SK-N-SH (cell line): ENCODE results near the gene TP63. TPM values are rescaled to one million over a fixed set of nuclear protein-coding genes. Genes with fewer than 3 reads are reported as not detected.

Experiments
- CTCF ChIA-PET: fragments of 300-600, 350-600 bp; formaldehyde crosslinking; extraction: SDS; loops from one replicate; lab custom pipeline; 2021; lab: Yijun Ruan, JAX
- POLR2A ChIA-PET: fragments of 350-600 bp; sonication (Branson Sonifier 250); formaldehyde crosslinking; extraction: SDS; loops from one replicate; lab custom pipeline; 2020; ENCODE audit warnings: antibody characterized with exemption, inconsistent platforms; lab: Yijun Ruan, JAX
- DNase-seq: peaks from one replicate; pipeline ENCODE4 v3.0.0; 2012
- H2AFZ ChIP-seq: fragments of 200-600 bp; sonication (generic); 2 replicates; pipeline ENCODE4 v1.8.1; 2016; ENCODE audit warnings: antibody characterized with exemption, mild to moderate bottlenecking, low read depth
- H3F3A ChIP-seq: fragments of 200-600 bp; sonication (generic); replicated peaks from 2 replicates; pipeline ENCODE3; 2016; ENCODE audit warnings: antibody characterized with exemption, mild to moderate bottlenecking; ENCODE audit not compliant: insufficient read depth
- H3K27ac ChIP-seq, 2 experiments: fragments of 200-500 bp in 1 of 2; fragments of 200-600 bp in 1 of 2; sonication (Bioruptor generic) in 1 of 2; sonication (generic), shearing (Covaris generic) in 1 of 2; 2 replicates each; pipeline versions ENCODE4 v1.5.1 to v1.6.1; 2014 to 2016; ENCODE audit warnings: low read depth in 2 of 2, inconsistent platforms in 1 of 2, low read length in 1 of 2, mild to moderate bottlenecking in 1 of 2, mixed read lengths in 1 of 2
- H3K27me3 ChIP-seq: fragments of 200-600 bp; sonication (generic), shearing (Covaris generic); 2 replicates; pipeline ENCODE4 v1.6.1; 2016; ENCODE audit warnings: mixed run types; ENCODE audit not compliant: insufficient read depth
- H3K36me3 ChIP-seq, 2 experiments: fragments of 200-500 bp in 1 of 2; fragments of 200-600 bp in 1 of 2; sonication (Bioruptor generic) in 1 of 2; sonication (generic) in 1 of 2; replicated peaks in 1 of 2; 2 replicates each; pipeline versions ENCODE3 to v1.5.1; 2014 to 2016; ENCODE audit warnings: low read length in 1 of 2, mild to moderate bottlenecking in 1 of 2; ENCODE audit not compliant: insufficient read depth in 2 of 2, control insufficient read depth in 1 of 2
- H3K4me1 ChIP-seq, 2 experiments: fragments of 200-500 bp in 1 of 2; fragments of 200-600 bp in 1 of 2; sonication (Bioruptor generic) in 1 of 2; sonication (generic), shearing (Covaris generic) in 1 of 2; 2 replicates each; pipeline versions ENCODE4 v1.5.1 to v1.6.1; 2014 to 2016; ENCODE audit warnings: low read depth in 1 of 2, low read length in 1 of 2, mixed run types in 1 of 2; ENCODE audit not compliant: insufficient read depth in 2 of 2, control insufficient read depth in 1 of 2
- H3K4me2 ChIP-seq: fragments of 200-600 bp; sonication (generic), shearing (Covaris generic); 2 replicates; pipeline ENCODE4 v1.6.1; 2017; ENCODE audit warnings: mixed run types
- H3K4me3 ChIP-seq, 2 experiments: fragments of 200-500 bp in 1 of 2; fragments of 200-600 bp in 1 of 2; sonication (Bioruptor generic) in 1 of 2; sonication (generic), shearing (Covaris generic) in 1 of 2; 2 replicates each; pipeline versions ENCODE4 v1.5.1 to v1.8.1; 2014 to 2016; ENCODE audit warnings: low read depth in 2 of 2, inconsistent platforms in 1 of 2, low read length in 1 of 2, mild to moderate bottlenecking in 1 of 2, mixed read lengths in 1 of 2, moderate library complexity in 1 of 2
- H3K79me2 ChIP-seq: fragments of 200-600 bp; sonication (generic); 2 replicates; pipeline ENCODE4 v1.8.1; 2017; ENCODE audit warnings: mild to moderate bottlenecking; ENCODE audit not compliant: insufficient read depth
- H3K9ac ChIP-seq: fragments of 200-600 bp; sonication (generic); 2 replicates; pipeline ENCODE4 v1.6.1; 2017; ENCODE audit warnings: mixed run types
- H3K9me2 ChIP-seq: fragments of 200-600 bp; sonication (generic); 2 replicates; pipeline ENCODE4 v1.6.1; 2017; ENCODE audit warnings: mixed run types
- H3K9me3 ChIP-seq: fragments of 200-600 bp; sonication (generic); 2 replicates; pipeline ENCODE4 v1.6.1; 2017; ENCODE audit warnings: mixed run types, mild to moderate bottlenecking, moderate library complexity
- H4K20me1 ChIP-seq: fragments of 200-600 bp; sonication (generic); 2 replicates; pipeline ENCODE4 v1.6.1; 2017; ENCODE audit warnings: mild to moderate bottlenecking, mixed run types; ENCODE audit not compliant: insufficient read depth
- ELF1 ChIP-seq: IDR thresholded peaks from 2 replicates; pipeline ENCODE4 v1.4.0; 2012
- EP300 ChIP-seq, 2 experiments: IDR thresholded peaks; 2 replicates each; pipeline versions ENCODE4 v1.4.0 to v1.6.1; 2012; ENCODE audit warnings: borderline replicate concordance in 1 of 2, low read depth in 1 of 2, low read length in 1 of 2
- EZH2phosphoT487 ChIP-seq: fragments of 200-600 bp; sonication (generic); IDR thresholded peaks from 2 replicates; pipeline ENCODE4 v1.6.1; 2017; ENCODE audit warnings: low read depth, mixed run types, mild to moderate bottlenecking, antibody characterized with exemption, moderate library complexity, borderline replicate concordance
- FOSL2 ChIP-seq: IDR thresholded peaks from 2 replicates; pipeline ENCODE4 v1.4.0; 2012; ENCODE audit warnings: low read depth, mild to moderate bottlenecking, moderate library complexity, borderline replicate concordance
- GABPA ChIP-seq: IDR thresholded peaks from 2 replicates; pipeline ENCODE4 v1.4.0; 2012; ENCODE audit warnings: low read depth, mild to moderate bottlenecking
- GATA2 ChIP-seq: sonication (generic); formaldehyde crosslinking; IDR thresholded peaks from 2 replicates; pipeline ENCODE4 v1.5.0; 2020; ENCODE audit warnings: mild to moderate bottlenecking, missing genetic modification reagents
- IRF3 ChIP-seq: fragments of 150-350 bp; IDR thresholded peaks from 2 replicates; pipeline ENCODE4 v1.6.1; 2016; ENCODE audit warnings: mild to moderate bottlenecking, low read depth, low read length
- NRF1 ChIP-seq: IDR thresholded peaks from 2 replicates; pipeline ENCODE4 v1.6.1; 2012; ENCODE audit warnings: low read depth, mild to moderate bottlenecking, low read length
- PBX3 ChIP-seq: IDR thresholded peaks from 2 replicates; pipeline ENCODE4; 2012
- RCOR1 ChIP-seq: fragments of 150-350 bp; IDR thresholded peaks from 2 replicates; pipeline ENCODE4 v1.6.1; 2017; ENCODE audit warnings: antibody characterized with exemption, low read length
- REST ChIP-seq: IDR thresholded peaks from 2 replicates; pipeline ENCODE4 v1.6.1; 2012; ENCODE audit warnings: mild to moderate bottlenecking, low read depth, low read length, moderate library complexity
- RFX5 ChIP-seq: IDR thresholded peaks from 2 replicates; pipeline ENCODE4 v1.6.1; 2012; ENCODE audit warnings: mild to moderate bottlenecking, improper control_type of control experiment, low read length
- RXRA ChIP-seq: IDR thresholded peaks from 2 replicates; pipeline ENCODE4 v1.4.0; 2012; ENCODE audit warnings: low read depth, mild to moderate bottlenecking, borderline replicate concordance
- SMC3 ChIP-seq: IDR thresholded peaks from 2 replicates; pipeline ENCODE4 v1.6.1; 2012; ENCODE audit warnings: low read depth, low read length, improper control_type of control experiment
- USF1 ChIP-seq: IDR thresholded peaks from 2 replicates; pipeline ENCODE4 v1.4.0; 2012; ENCODE audit warnings: low read depth, borderline replicate concordance
- YY1 ChIP-seq: IDR thresholded peaks from 2 replicates; pipeline ENCODE4 v1.4.0; 2012; ENCODE audit warnings: low read depth, mild to moderate bottlenecking
- WGBS: methylation state at CpG from one replicate; pipeline ENCODE4 v1.1.6; 2017; ENCODE audit warnings: low lambda C conversion rate; 5-methylcytosine and 5-hydroxymethylcytosine counted together
- polyA plus RNA-seq, 3 experiments: library from polyadenylated mRNA; depleted of rRNA; stranded (reverse); fragments of >200 nt; gene quantifications; 2 replicates each; pipeline ENCODE4 v1.2.3, GENCODE V29; 2012

TP63 gene
- polyA plus RNA-seq, 1 of the 3 experiments (the other 2 are of a cell fraction): not detected

GRCh38 chr3:189821262-189821661 lies 190.1 kb downstream of the TP63 start (continued):
- TF ChIP-seq IRF3: no peak
- no peak for TF ChIP-seq USF1
- TF ChIP-seq RXRA: no peak

- no peaks in the 10 kb centered on the region; the same call in 1 of the 2 replicates for H3K27me3 ChIP-seq
- no peaks in the 10 kb centered on the region for H3K79me2 ChIP-seq
- no peak overlapping the region for H3K4me2 ChIP-seq
- no peak overlapping the region for H3K9ac ChIP-seq
- WGBS: 3% methylated on average over 3 of the region's 3 CpGs
- no peak overlapping the region for H3K4me3 ChIP-seq
- no peaks in the 10 kb centered on the region for H3K9me2 ChIP-seq
- DNase-seq: no peak
- H3K4me1 ChIP-seq: no peaks in the 10 kb centered on the region
- no peaks in the 10 kb centered on the region for H4K20me1 ChIP-seq
- no peak overlapping the region for H2AFZ ChIP-seq
- POLR2A ChIA-PET: no interaction called here
- CTCF ChIA-PET: interaction anchor here (1.5 kb wide), 1 partner anchor 25 kb away, joined by 3 read pairs; no protein-coding TSS in a partner anchor
- no peak overlapping the region for H3K27ac ChIP-seq
- no peaks in the 10 kb centered on the region for H3K36me3 ChIP-seq
- no peaks in the 10 kb centered on the region for H3K9me3 ChIP-seq
- H3F3A ChIP-seq: no peaks in the 10 kb centered on the region
- no peak for TF ChIP-seq EZH2phosphoT487
- no peak for TF ChIP-seq RCOR1
- TF ChIP-seq ELF1: no peak
- no peak for TF ChIP-seq GABPA
- TF ChIP-seq GATA2 (CRISPR knock-in tag): no peak
- TF ChIP-seq IRF3: no peak
- TF ChIP-seq REST: no peak
- no peak for TF ChIP-seq RXRA
- TF ChIP-seq USF1: no peak
- no peak for TF ChIP-seq SMC3
- TF ChIP-seq YY1: no peak
- no peak for TF ChIP-seq RFX5
- TF ChIP-seq FOSL2: no peak
- TF ChIP-seq NRF1: no peak
- no peak for TF ChIP-seq EP300 (IDR thresholded peaks at IDR 0.05; ENCODE audit: borderline replicate concordance in 1 of 2, low read depth in 1 of 2, low read length in 1 of 2)
- TF ChIP-seq PBX3: no peak
These were observed 191.5 kb downstream of the TP63 start for GRCh38 chr3:189822726-189823125.
